RPMI7951 (cell line): Measurements from ENCODE around the gene ERCC6L. TPM values are rescaled to one million over a fixed set of nuclear protein-coding genes. Genes with fewer than 3 reads are reported as not detected.

Experiments used
- DNase-seq: peaks from one replicate; pipeline ENCODE4 v3.0.0-alpha.2; 2012; ENCODE audit warnings: low read depth
- total RNA-seq: library from RNA; depleted of rRNA; stranded (reverse); fragments of >200 nt; shearing (Covaris generic); gene quantifications from 2 replicates; pipeline ENCODE4 v1.2.3, GENCODE V29; 2014; rRNA removed

The ERCC6L gene
- total RNA-seq, 1 experiment from 2014 or later = 27.4 TPM

- peak; percentile 79 for DNase-seq
Observed at GRCh38 chrX:72169008-72169728, 69.7 kb downstream of the ERCC6L start.

DNA sequence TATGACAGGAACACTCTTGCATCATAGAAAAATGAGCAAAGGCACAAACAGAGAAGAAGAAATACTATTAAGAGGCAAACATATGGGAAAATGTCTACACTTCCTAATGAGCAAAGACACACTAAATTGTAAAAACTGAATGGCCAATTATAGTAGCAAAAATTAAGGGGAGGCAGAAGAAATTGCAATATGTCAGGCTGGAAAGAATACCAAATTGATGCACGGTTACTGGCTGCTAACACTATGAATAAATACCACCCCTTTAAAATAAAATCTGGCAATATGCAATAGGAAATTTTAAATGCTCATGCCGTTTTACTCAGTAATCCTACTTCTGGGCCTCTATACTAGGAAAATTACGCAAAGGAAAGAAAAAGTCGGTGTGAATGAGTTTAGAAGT lies 73.3 kb downstream of the ERCC6L start:
- DNase-seq = no peak

- DNase-seq = no peak
Observed at GRCh38 chrX:72159769-72160168, 79.1 kb downstream of the ERCC6L start.

DNA sequence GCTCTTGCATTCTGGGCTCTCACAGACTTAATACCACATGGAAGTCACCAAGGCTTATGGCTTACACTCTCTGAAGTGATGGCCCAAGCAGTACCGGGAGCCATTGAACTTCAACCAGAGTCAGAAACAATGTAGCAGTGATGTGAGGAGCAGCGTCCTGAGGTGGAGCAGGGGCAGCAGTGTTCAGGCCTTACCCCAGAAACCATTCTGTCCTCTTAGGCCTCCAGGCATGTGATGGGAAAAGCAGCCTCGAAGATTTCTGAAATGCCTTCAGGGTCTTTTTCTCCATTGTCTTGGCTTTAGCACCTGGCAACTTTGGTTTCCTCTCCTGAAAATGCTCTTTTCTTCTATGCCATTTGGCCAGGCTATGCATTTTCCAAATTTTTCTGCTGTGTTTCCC lies 80.1 kb downstream of the ERCC6L start:
- DNase-seq = no peak

Other genes starting within 250 kb of the ERCC6L start
- gene RTL5, start 107.1 kb downstream of the ERCC6L start, total RNA-seq = 0.78 and 1.2 TPM in 2 replicates
- 33.8 and 36.6 TPM in 2 replicates for gene PIN4, start 57.3 kb downstream of the ERCC6L start, total RNA-seq
- gene RPS4X, start 38.2 kb upstream of the ERCC6L start, total RNA-seq = 1,331 and 1,443 TPM in 2 replicates
- 0.12 and 1.3 TPM in 2 replicates for gene CITED1, start 66.9 kb upstream of the ERCC6L start, total RNA-seq